Keratinocyte (primary cell): Measurements from ENCODE around the gene MRPL43.

Source experiments
- CTCF ChIP-seq, 3 experiments: IDR thresholded peaks in 1 of 3; conservative IDR thresholded peaks in 1 of 3; optimal IDR thresholded peaks in 1 of 3; 2 replicates in 2 of 3; 3 replicates in 1 of 3; pipeline versions ENCODE3 to v1.5.1; 2011; ENCODE audit warnings: low read length in 3 of 3, mild to moderate bottlenecking in 3 of 3, moderate library complexity in 2 of 3, control low read depth in 1 of 3, inconsistent platforms in 1 of 3; ENCODE audit not compliant: insufficient read depth in 2 of 3; ENCODE audit errors: extremely low read depth in 1 of 3
- EZH2 ChIP-seq: IDR thresholded peaks from one replicate; pipeline ENCODE4 v1.6.1; 2012; ENCODE audit warnings: inconsistent platforms, mild to moderate bottlenecking, low read length, moderate library complexity

- no peak for TF ChIP-seq CTCF (optimal IDR thresholded peaks at IDR 0.05 in 1 of 3, IDR thresholded peaks at IDR 0.05 in 1 of 3, conservative IDR thresholded peaks at IDR 0.05 in 1 of 3; ENCODE audit: extremely low read depth in 1 of 3, insufficient read depth in 2 of 3, low read length in 3 of 3)
- TF ChIP-seq EZH2 = no peak
Observed at GRCh38 chr10:101006593-101007098, 19.3 kb upstream of the MRPL43 start.
